VCaP (cell line): ENCODE results near the gene BHLHE40.

Source experiments
- H3K27ac ChIP-seq: fragments of 450-650 bp; 2 replicates; pipeline ENCODE4 v1.5.1; 2017
- CTCF ChIP-seq: fragments of 450-650 bp; conservative IDR thresholded peaks from 2 replicates; pipeline ENCODE4 v1.5.1; 2017; ENCODE audit warnings: mild to moderate bottlenecking, moderate library complexity

Gene BHLHE40

GRCh38 chr3:4994144-4994730 lies 15.0 kb downstream of the BHLHE40 start:
- no peak overlapping the region for H3K27ac ChIP-seq
- TF ChIP-seq CTCF, result no peak

GRCh38 chr3:4994823-4995499 lies 15.7 kb downstream of the BHLHE40 start:
- H3K27ac ChIP-seq, result no peak overlapping the region
- no peak for TF ChIP-seq CTCF

DNA sequence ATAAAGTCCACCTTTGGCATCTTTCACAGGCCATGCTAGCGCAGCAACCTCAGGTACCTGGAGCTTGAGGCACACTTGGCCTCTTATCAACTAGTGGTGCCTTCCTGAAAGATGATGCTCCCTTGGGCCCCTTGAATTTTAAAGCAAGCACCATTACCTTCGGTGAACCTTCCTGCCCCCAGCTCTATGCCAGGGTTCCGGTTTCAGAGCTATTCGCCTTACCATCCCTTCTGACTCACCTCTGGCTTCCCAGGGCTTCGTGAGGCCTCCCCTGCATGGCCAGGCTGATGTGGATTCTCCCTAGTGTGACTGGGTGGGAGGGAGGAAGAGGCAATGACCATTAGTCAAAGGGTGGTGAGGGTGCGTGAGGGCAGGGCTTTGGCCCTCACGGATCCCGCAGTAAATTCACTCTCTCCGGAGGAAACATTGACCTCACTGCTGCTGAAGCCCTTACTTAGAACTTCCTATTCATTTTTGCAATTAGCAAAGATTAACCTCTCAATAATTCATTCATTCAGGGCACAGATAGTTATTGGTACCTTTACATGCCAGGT lies 16.3 kb downstream of the BHLHE40 start:
- H3K27ac ChIP-seq, result no peak overlapping the region
- TF ChIP-seq CTCF, result no peak

DNA sequence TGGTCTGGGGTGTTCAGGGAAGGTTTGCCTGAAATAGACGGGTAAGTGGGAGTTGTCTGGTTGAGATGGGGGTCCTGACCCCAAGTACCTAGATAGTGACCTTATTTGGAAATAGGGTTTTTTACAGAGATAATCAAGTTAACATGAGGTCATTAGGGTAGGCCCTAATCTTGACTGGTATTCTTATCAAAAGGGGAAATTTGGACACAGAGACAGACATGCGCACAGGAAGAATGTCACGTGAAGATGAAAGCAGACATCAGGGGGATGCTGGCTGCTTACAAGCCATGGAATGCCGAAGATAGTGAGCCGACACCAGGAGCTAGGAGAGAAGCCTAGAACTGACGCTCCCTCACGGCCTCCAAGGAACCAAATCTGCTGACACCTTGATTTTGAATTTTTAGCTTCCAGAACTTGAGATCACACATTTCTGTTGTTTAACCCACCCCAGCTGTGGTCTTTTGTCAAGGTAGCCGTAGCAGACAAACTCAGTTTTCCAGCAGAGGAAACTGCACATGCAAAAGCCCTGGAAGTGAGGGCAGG lies 17.1 kb downstream of the BHLHE40 start:
- no peak overlapping the region for H3K27ac ChIP-seq
- TF ChIP-seq CTCF, result no peak

DNA sequence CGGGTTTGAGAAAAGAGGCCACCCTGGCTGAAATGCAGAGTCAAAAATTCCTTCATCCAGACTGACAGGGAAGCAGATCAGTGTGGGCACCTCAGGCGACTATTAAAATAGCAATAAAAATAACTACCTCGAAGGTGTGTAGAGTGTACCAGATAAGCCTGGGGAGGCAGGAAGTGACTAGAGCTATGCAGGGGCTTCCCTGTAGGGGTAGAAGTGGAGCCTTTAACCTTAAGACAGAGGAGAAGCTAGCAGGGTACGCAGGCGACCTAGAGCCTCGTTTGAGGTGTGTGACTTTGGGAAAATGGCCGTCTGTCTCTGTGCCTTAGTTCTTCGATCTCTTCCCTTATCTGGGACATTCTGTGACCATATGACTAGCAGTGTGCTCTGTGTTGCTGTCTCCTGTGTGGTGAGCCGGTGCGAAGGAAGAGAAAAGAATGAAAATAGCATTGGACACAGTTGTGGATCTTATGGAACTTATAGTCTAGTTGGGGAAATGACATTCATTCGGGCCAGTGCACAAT lies 17.6 kb downstream of the BHLHE40 start:
- no peak for TF ChIP-seq CTCF
- H3K27ac ChIP-seq, result no peak overlapping the region

DNA sequence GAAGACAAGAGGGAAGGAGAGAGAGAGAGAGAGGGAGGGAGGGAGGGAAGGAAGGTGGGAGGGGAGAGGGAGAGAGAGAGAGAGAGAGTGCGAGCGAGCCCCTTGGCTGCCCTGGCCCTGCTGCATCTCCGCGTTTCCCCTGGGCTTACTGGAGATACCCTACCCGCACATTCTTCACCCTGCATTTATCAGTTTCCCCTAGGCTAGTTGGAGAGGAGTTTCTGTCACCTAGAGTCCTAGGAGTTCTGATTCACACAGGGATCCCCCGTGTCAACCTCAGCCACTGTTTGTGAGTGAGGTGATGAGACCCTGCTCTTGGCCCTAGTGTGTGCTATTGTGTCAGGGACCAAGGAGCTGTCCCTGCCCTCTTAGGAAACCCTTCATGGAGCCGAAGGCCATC lies 18.7 kb downstream of the BHLHE40 start:
- TF ChIP-seq CTCF, result no peak
- no peak overlapping the region for H3K27ac ChIP-seq

- H3K27ac ChIP-seq, result no peak overlapping the region; the same call in 1 of the 2 replicates
Observed at GRCh38 chr3:4999531-5000184, 20.4 kb downstream of the BHLHE40 start.

More at GRCh38 chr3:4999531-5000184, 20.4 kb downstream of the BHLHE40 start:
- TF ChIP-seq CTCF, result no peak
